Suppressor macrophage (primary cell): ENCODE results near the gene ESYT1.

ENCODE experiments used
- DNase-seq, 4 experiments: peaks; one replicate each; pipeline ENCODE4 v3.0.0-alpha.2; 2020 to 2022

The ESYT1 gene

DNA sequence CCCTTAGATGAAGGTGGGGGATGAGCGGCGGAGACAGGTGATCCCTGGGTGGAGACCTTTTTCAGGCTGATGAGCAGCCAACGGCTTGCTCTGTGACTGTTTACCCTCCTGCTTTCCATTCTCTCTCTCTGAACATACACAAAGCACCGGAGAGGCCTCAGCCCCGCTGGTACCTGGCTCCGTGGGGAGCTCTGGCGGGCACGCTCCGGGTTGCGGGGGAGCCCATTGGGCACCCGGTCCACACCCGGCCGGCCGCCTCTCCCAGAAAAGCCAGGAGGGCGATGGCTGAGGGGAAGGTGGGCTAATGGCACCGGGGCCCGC lies 60.7 kb downstream of the ESYT1 start:
- DNase-seq = peak in 1 of 4 experiments; percentile 36

DNA sequence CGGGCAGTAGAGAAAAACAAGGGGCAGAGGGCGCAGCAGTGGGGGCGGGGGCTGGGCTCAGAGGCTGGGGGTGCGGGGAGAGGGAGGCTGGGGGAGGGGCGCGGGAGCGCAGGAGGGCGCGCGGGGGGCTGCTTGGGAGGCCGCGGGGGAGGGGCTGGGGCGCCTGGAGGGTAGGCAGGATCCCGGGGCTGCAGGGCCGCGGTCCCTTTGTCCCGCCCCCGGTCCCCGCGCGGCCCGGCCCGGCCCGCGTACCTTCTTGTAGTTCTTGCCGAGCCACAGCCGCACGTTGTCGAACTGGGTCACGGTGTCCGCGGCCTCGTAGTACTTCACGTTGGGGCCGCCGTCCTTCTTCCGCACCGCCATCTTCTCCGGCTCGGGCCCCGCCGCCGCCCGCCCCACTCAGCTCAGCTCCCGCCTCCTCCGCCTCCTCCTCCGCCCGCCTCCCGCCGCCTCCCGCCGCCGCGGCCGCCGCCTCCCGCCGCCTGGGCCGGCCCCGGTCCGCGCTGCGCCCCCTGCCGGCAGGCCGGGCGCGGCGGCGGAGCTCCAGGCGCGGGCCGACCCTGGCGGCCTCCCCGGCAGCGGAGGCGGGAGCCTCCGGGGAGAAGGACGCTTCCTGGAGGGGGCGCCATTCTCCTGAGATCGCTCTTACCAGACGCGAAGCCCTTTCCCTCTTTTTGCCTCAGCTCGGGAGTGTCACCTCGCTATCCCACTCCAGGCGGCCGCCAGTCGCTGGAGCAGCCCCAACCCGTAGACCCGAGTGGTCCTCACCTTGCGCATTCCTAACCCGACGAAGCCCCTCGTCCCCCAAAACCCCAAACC lies 61.2 kb downstream of the ESYT1 start, which contains the start of gene SMARCC2:
Gene SMARCC2, minus strand, starts transcription at position 385 of the 819 bp plus-strand sequence. Its CDS starts 22 bp downstream, at position 363.
- peak; percentile 93 to 97 (median 95) for DNase-seq

DNA sequence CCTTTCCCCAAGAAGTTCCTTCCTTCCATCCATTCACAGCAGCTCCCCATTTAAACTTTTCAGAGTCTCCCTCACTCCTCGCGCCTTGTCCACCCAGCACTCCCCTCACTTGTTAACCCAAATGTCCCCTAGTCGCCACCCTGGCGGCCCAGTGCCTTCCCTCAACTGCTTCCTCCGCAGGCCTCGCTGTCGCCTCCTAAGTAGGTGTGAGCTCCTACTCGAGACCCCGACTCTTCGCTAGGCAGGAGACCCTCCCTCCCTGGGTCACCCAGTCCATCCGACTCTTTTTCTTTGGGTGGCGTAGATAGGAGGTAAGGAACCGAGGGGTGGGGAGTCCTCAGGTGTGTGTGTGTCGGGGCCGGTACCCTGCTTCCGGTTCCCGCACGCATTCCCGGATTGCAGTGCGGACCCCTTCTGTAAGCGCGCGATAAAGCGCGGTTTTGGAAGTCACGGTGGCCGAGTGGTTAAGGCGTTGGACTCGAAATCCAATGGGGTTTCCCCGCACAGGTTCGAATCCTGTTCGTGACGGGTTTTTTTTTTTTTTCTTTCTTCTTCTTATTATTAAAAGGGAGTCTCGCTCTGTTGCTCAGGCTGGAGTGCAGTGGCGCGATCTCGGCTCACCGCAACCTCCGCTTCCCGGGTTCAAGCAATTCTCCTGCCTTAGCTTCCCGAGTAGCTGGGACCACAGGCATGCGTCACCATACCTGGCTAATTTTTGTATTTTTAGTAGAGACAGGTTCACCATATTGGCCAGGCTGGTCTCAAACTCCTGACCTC lies 62.0 kb downstream of the ESYT1 start:
- DNase-seq = peak; percentile 82 to 93 (median 85)

DNA sequence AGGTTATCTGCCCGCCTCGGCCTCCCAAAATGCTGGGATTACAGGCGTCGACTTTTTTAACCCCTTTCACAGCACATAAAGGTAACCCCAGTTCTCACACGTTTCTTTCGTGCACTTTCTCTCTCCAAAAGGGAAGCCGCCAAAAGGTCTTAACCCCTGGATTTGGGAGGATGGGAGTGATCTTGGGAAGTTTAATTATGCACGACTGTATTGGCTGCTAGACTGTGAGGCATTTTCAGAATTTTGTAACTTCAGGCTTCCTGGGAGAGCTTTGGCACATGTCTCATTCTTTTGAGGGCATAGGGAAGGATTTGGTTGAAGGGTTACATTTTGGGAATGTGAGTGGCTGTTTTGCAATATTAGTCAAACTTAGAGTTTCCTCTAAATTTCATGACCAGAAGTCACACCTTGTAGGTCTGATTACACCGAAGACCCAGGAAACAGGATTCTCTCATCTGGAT lies 62.7 kb downstream of the ESYT1 start:
- no peak for DNase-seq

DNA sequence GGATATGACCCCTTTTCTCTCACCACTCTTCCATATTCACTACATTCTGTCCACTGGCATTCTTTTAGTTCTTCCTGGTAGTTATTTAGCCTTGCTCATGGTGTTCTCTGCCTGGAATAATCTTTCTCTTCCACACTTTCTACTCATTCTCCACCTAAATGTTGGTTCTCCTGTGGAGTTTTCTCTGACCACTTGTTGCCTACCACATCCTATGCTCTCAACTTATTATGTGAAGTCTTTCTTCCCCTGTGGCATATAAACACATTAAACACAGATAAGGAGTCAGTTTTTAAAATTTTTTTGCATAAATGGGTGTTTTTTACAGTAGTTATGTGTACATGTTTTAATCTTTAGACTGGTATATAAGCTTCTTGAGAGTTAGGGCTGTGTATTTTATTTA lies 64.5 kb downstream of the ESYT1 start:
- no peak for DNase-seq

DNA sequence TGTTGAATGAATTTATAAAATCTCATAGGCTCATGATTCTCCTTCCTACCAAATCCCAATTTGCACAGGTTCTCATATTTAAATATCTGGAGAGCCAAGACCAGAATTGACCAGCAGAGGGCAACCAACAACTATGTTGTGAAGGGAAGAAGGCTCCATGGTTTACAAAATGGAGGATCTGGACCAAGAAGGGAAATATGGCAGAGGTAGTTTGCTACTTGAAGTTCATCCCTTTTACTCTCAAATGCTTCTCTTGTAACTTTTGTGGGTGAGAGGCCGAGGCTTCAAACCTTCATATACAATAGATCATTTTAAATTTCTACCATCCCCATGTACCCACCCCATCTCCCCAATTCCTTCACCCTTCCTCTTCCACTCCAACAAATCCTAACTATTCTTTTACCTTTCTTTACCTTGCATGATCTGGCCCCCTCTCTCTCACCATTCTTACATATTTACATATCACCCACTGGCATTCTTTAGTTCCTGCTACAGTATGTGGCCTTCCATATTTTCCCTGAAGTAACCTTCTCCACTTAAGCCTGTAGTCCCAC lies 65.0 kb downstream of the ESYT1 start:
- DNase-seq = peak; percentile 92 to 96 (median 94)
